ENCODE data around the gene NR6A1. TPM values are rescaled to one million over a fixed set of nuclear protein-coding genes. Genes with fewer than 3 reads are reported as not detected.

The NR6A1 gene
- total RNA-seq, 2 donors from 2014 or later = 0.71 to 4.6 TPM

DNA sequence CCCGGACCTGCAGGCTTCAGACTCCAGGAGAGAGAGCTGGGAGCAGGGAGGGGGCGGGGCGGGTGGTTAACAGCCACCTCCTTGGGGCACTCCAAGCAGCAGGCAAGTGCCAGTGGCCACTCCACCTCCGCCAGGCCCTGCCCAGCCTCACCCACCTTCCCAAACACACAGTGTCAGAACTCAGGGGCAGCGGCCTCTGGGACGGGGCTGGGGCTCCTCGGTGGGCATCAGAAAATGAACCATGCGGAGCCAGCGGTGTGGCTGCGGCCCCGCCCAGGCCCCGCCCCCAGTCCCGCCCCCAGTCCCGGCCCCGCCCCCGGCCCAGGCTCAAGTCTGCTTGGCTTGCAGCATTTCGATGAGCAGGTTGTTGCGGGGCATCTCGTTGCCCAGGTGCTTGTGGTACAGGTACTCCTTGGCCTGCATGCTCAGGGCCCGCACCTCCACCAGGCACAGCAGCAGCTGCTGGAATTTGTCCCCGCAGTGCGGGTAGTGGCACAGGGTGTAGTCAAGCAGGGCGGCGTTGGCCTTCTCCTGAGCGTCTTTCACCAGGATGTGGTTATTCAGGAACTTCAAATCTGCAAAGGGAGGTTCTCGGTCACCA, 288.6 kb downstream of the NR6A1 start:
- TF ChIP-seq, protein P1, sequence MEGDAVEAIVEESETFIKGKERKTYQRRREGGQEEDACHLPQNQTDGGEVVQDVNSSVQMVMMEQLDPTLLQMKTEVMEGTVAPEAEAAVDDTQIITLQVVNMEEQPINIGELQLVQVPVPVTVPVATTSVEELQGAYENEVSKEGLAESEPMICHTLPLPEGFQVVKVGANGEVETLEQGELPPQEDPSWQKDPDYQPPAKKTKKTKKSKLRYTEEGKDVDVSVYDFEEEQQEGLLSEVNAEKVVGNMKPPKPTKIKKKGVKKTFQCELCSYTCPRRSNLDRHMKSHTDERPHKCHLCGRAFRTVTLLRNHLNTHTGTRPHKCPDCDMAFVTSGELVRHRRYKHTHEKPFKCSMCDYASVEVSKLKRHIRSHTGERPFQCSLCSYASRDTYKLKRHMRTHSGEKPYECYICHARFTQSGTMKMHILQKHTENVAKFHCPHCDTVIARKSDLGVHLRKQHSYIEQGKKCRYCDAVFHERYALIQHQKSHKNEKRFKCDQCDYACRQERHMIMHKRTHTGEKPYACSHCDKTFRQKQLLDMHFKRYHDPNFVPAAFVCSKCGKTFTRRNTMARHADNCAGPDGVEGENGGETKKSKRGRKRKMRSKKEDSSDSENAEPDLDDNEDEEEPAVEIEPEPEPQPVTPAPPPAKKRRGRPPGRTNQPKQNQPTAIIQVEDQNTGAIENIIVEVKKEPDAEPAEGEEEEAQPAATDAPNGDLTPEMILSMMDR (IDR thresholded peaks at IDR 0.05) = no peak
- no peak for ATAC-seq (ENCODE audit: insufficient number of reproducible peaks, low FRiP score, low read depth)
- Histone ChIP-seq H3K4me3 (no peak overlapping the region), H3K27ac (no peak overlapping the region), H3K4me1 (ENCODE audit: control insufficient read depth in 1 of 2, low read depth in 2 of 2) (no peaks in the 10 kb centered on the region), H3K9me3 (no peaks in the 10 kb centered on the region), H3K27me3 (replicated peaks; ENCODE audit: insufficient read depth) (no peaks in the 10 kb centered on the region), H3K36me3 (no peaks in the 10 kb centered on the region)
- DNase-seq (ENCODE audit: low spot score) = no peak

DNA sequence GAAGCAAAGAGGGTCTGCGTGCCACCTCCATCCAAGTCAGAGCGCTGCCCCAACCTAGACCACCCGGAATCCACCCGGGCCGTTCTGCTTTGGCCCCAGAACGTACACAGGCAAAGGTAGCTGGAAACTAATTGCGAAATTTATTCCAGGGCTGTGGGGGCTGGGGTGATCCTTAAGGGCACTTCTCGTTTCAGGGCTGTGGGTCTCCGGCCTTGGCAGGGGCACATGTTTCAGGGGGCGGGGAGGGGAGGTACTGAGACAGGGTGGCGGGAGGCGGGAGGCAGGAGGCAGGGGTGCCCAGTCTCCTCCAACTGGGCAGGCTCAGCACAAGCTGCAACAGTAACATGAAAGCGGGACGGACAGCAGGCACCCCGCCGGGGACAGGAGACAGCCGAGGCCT, 290.0 kb downstream of the NR6A1 start:
- Histone ChIP-seq H3K4me1 (ENCODE audit: control insufficient read depth in 1 of 2, low read depth in 2 of 2) (no peaks in the 10 kb centered on the region), H3K27me3 (replicated peaks; ENCODE audit: insufficient read depth) (no peaks in the 10 kb centered on the region), H3K9me3 (no peaks in the 10 kb centered on the region), H3K27ac (no peak overlapping the region), H3K4me3 (no peak overlapping the region), H3K36me3 (no peaks in the 10 kb centered on the region)
- ATAC-seq (ENCODE audit: insufficient number of reproducible peaks, low FRiP score, low read depth) (no peak), DNase-seq (ENCODE audit: low spot score) (no peak)
- TF ChIP-seq, protein P1 (IDR thresholded peaks at IDR 0.05) = no peak

GRCh38 chr9:124480621-124480981, 290.5 kb downstream of the NR6A1 start:
- Histone ChIP-seq H3K9me3 (no peaks in the 10 kb centered on the region), H3K27me3 (replicated peaks; ENCODE audit: insufficient read depth) (no peaks in the 10 kb centered on the region), H3K36me3 (no peaks in the 10 kb centered on the region), H3K27ac (no peak overlapping the region), H3K4me3 (no peak overlapping the region), H3K4me1 (ENCODE audit: control insufficient read depth in 1 of 2, low read depth in 2 of 2) (no peaks in the 10 kb centered on the region)
- DNase-seq (ENCODE audit: low spot score) (no peak), ATAC-seq (ENCODE audit: insufficient number of reproducible peaks, low FRiP score, low read depth) (no peak)
- TF ChIP-seq, protein P1 (IDR thresholded peaks at IDR 0.05) = no peak

DNA sequence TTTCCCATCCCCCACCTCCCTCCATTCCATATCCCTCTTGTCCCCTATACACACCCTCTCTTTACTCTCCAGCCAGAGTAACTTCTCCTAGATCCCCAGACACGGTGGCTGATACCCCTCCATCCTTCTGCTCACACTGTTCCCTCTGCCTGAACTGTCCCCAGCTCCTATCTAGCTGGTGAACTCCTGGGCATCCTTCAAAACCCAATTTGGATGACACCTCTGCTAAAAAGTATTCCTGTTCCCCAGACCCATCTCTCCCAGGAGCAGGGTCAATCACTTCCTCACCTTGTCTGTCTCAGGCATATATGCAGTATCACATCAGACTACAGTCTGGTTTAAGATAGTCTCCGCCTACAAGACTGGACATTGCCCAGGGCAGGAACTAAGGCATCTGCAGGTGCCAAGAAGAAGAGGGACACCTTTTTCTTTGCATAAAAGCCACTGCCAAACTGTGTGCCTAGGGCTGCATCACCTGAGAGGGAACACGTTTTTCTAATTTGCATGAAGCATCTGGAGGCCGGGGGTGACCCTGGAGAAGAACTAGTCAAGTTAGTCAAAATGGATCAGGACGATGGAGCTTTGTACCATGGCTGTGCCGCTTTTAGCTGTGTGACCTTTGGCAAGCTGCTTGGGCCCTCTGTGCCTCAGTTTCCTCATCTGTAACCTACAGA, 291.0 kb downstream of the NR6A1 start:
- ATAC-seq (ENCODE audit: insufficient number of reproducible peaks, low FRiP score, low read depth) (no peak), DNase-seq (ENCODE audit: low spot score) (no peak)
- Histone ChIP-seq H3K4me3 (no peak overlapping the region), H3K9me3 (no peaks in the 10 kb centered on the region), H3K36me3 (no peaks in the 10 kb centered on the region), H3K4me1 (ENCODE audit: control insufficient read depth in 1 of 2, low read depth in 2 of 2) (no peaks in the 10 kb centered on the region), H3K27me3 (replicated peaks; ENCODE audit: insufficient read depth) (no peaks in the 10 kb centered on the region), H3K27ac (no peak overlapping the region)
- TF ChIP-seq, protein P1 (IDR thresholded peaks at IDR 0.05) = no peak

GRCh38 chr9:124479371-124479770, 291.7 kb downstream of the NR6A1 start:
- Histone ChIP-seq H3K27me3 (replicated peaks; ENCODE audit: insufficient read depth) (no peaks in the 10 kb centered on the region), H3K9me3 (no peaks in the 10 kb centered on the region), H3K27ac (no peak overlapping the region), H3K4me1 (ENCODE audit: control insufficient read depth in 1 of 2, low read depth in 2 of 2) (no peaks in the 10 kb centered on the region), H3K4me3 (no peak overlapping the region), H3K36me3 (no peaks in the 10 kb centered on the region)
- DNase-seq (ENCODE audit: low spot score) = no peak
- no peak for ATAC-seq (ENCODE audit: insufficient number of reproducible peaks, low FRiP score, low read depth)
- TF ChIP-seq, protein P1 (IDR thresholded peaks at IDR 0.05) = no peak

All from thoracic aorta (tissue), 2 donors.